ENCODE data around the gene TMEM245. TPM values are rescaled to one million over a fixed set of nuclear protein-coding genes. Genes with fewer than 3 reads are reported as not detected.

The TMEM245 gene
- total and polyA plus RNA-seq, 10 of the 15 experiments (the other 5 are each of a cell fraction or from before 2014, with no cell fraction given), result 7.4 to 36.1 (median 19.0) TPM

- no peak for TF ChIP-seq CTCF (IDR thresholded peaks at IDR 0.05 in 2 of 3, conservative IDR thresholded peaks at IDR 0.05 in 1 of 3; ENCODE audit: control insufficient read depth in 2 of 3, extremely low read depth in 1 of 3, insufficient read depth in 1 of 3, low read depth in 3 of 3, low read length in 3 of 3)
- TF ChIP-seq MTA3 (IDR thresholded peaks at IDR 0.05; ENCODE audit: borderline replicate concordance, low read length), result no peak
- TF ChIP-seq HCFC1 (IDR thresholded peaks at IDR 0.05; ENCODE audit: low read length), result no peak
- TF ChIP-seq KLF5 (IDR thresholded peaks at IDR 0.05; ENCODE audit: partially characterized antibody), result no peak
- no peak for TF ChIP-seq CHD4 (IDR thresholded peaks at IDR 0.05)
Measured at GRCh38 chr9:109063760-109064159, 56.0 kb downstream of the TMEM245 start (continued).

- ATAC-seq (no peak), DNase-seq (ENCODE audit: low read depth, low spot score) (no peak), FAIRE-seq (no peak)
- ChIA-PET CTCF (no interaction called here), SMC1A (ENCODE audit: uncharacterized antibody, unreplicated experiment) (no interaction called here), POLR2A (no interaction called here), RAD21 (ENCODE audit: unreplicated experiment) (no interaction called here)
- in situ Hi-C loops (cut with MboI) (no loop called here), intact Hi-C loops (cut with micrococcal nuclease; ENCODE audit: unreplicated experiment) (no loop called here)
- no peak overlapping the region for H2AFZ ChIP-seq (ENCODE audit: control insufficient read depth, low read depth, low read length)
- H3K9me3 ChIP-seq (replicated peaks; ENCODE audit: control insufficient read depth, insufficient read depth, low read length), result no peaks in the 10 kb centered on the region
- no peaks in the 10 kb centered on the region for H3K27me3 ChIP-seq (replicated peaks in 1 of 2; ENCODE audit: control insufficient read depth in 2 of 2, insufficient read depth in 2 of 2, low read length in 1 of 2)
- peaks cover 3 to 10% of the 10 kb centered on the region in 2 experiments for H3K36me3 ChIP-seq (ENCODE audit: control insufficient read depth in 2 of 2, insufficient read depth in 2 of 2, low read length in 1 of 2)
- no peak overlapping the region for H3K27ac ChIP-seq (ENCODE audit: control insufficient read depth, insufficient read depth)
- H3K4me1 ChIP-seq (ENCODE audit: control insufficient read depth, insufficient read depth, low read length), result no peaks in the 10 kb centered on the region
- TF ChIP-seq SREBF1 (IDR thresholded peaks at IDR 0.05; ENCODE audit: low read length), result no peak
- no peak for TF ChIP-seq STAT3 (IDR thresholded peaks at IDR 0.05; ENCODE audit: low read depth, low read length)
- no peak for TF ChIP-seq NR2F1 (conservative IDR thresholded peaks at IDR 0.05)
- TF ChIP-seq RFX5 (IDR thresholded peaks at IDR 0.05; ENCODE audit: low read depth, low read length), result no peak
- no peak for TF ChIP-seq POLR2AphosphoS2 (IDR thresholded peaks at IDR 0.05; ENCODE audit: low read depth, low read length)
- TF ChIP-seq MTA2 (IDR thresholded peaks at IDR 0.05; ENCODE audit: low read depth), result no peak
- TF ChIP-seq BRCA1 (IDR thresholded peaks at IDR 0.05; ENCODE audit: low read depth, low read length), result no peak
- TF ChIP-seq BMI1 (IDR thresholded peaks at IDR 0.05; ENCODE audit: borderline replicate concordance), result no peak
- no peak for TF ChIP-seq ZNF687 (IDR thresholded peaks at IDR 0.05)
- no peak for TF ChIP-seq EP300 (IDR thresholded peaks at IDR 0.05; ENCODE audit: borderline replicate concordance in 1 of 2, control insufficient read depth in 1 of 2, low read depth in 2 of 2, low read length in 2 of 2)
- no peak for TF ChIP-seq IRF4 (IDR thresholded peaks at IDR 0.05; ENCODE audit: low read depth, low read length)
- no peak overlapping the region for H3K4me2 ChIP-seq (ENCODE audit: control insufficient read depth, insufficient read depth)
- no peaks in the 10 kb centered on the region for H4K20me1 ChIP-seq (ENCODE audit: control insufficient read depth, insufficient read depth)
- no TSS peak for BruUV-seq (replicated peaks)
- H3K79me2 ChIP-seq (ENCODE audit: control insufficient read depth, insufficient read depth, low read length), result no peaks in the 10 kb centered on the region
- WGBS (ENCODE audit: insufficient coverage, insufficient replicate concordance, low lambda C conversion rate, missing lambda C conversion rate), result 97% methylated on average over 6 of the region's 6 CpGs
- no peak overlapping the region for H3K4me3 ChIP-seq
- no peak overlapping the region for H3K9ac ChIP-seq (ENCODE audit: control insufficient read depth, insufficient read depth, low read length)
Measured at GRCh38 chr9:109062543-109062942, 57.2 kb downstream of the TMEM245 start.
